ENCODE data around the gene HK1.

DNA sequence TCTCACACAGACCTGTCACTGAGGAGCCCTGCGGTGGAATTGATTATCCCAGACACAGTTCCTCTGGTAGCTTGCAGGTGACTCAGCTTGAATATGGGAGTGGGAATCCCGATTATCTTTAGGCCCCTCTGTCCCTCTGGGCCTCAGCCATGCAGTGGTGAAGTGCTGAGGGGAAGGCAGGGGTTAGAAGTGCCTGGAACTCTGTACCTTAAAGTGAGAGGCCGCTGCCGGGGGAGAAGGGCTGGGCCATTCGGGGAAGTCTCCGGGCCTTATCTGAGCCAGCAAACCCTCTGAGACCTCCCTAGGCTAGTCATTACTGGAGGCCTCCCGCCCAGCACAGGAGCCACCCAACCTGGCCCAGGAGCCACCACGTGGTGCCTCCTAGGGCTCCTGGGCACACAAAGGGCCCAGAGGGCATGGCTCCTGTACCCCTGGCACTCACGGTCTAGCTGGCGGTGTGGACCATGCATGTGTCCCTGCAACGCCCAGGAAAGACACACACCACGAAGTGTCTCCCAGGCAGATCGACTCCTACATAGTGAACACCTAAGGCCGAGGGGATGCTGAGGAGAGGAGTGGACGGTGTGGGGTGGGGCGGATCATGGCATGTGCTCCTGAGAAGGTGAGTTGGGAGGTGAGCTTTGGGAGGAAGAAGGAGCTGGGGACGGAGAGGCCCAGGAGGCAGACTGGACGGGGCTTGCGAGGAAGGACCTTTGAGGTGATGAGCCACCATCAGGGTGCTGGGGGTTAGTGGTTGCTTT is 56.2 kb downstream of the HK1 start:
- TF ChIP-seq GATA3 (IDR thresholded peaks at IDR 0.05; ENCODE audit: low read depth, low read length) (no peak), GATA2 (IDR thresholded peaks at IDR 0.05; ENCODE audit: low read depth, low read length) (no peak)

All from SH-SY5Y (cell line).